GM21786 (cell line): Measurements from ENCODE around the gene GPR39.

Source experiments
- ATAC-seq: cut with Tn5 transposase; IDR thresholded peaks from one replicate; pipeline ENCODE4 v1.9.1; 2021; ENCODE audit not compliant: unreplicated experiment

Gene GPR39

GRCh38 chr2:132597831-132598230 is 181.2 kb downstream of the GPR39 start:
- ATAC-seq, result no peak

- ATAC-seq, result no peak
These were observed 181.9 kb downstream of the GPR39 start for GRCh38 chr2:132598536-132598935.

- no peak for ATAC-seq
These were observed 183.0 kb downstream of the GPR39 start for GRCh38 chr2:132599556-132599955.

GRCh38 chr2:132604561-132604960 is 188.0 kb downstream of the GPR39 start:
- ATAC-seq, result no peak

- no peak for ATAC-seq
These were observed 188.9 kb downstream of the GPR39 start for GRCh38 chr2:132605236-132606180.

GRCh38 chr2:132606649-132607048 is 190.0 kb downstream of the GPR39 start:
- ATAC-seq, result no peak

GRCh38 chr2:132607426-132608090 is 191.0 kb downstream of the GPR39 start:
- ATAC-seq, result no peak

- ATAC-seq, result no peak
These were observed 191.7 kb downstream of the GPR39 start for GRCh38 chr2:132608311-132608710.

- no peak for ATAC-seq
These were observed 192.7 kb downstream of the GPR39 start for GRCh38 chr2:132609101-132609890.

GRCh38 chr2:132611719-132612118 is 195.1 kb downstream of the GPR39 start:
- no peak for ATAC-seq

- ATAC-seq, result no peak
These were observed 198.9 kb downstream of the GPR39 start for GRCh38 chr2:132615329-132616085.

- ATAC-seq, result no peak
These were observed 201.4 kb downstream of the GPR39 start for GRCh38 chr2:132617989-132618388.

GRCh38 chr2:132618734-132619133 is 202.1 kb downstream of the GPR39 start:
- ATAC-seq, result no peak

GRCh38 chr2:132620115-132620514 is 203.5 kb downstream of the GPR39 start:
- ATAC-seq, result no peak

- no peak for ATAC-seq
These were observed 204.7 kb downstream of the GPR39 start for GRCh38 chr2:132621131-132621875.

GRCh38 chr2:132623096-132623839 is 206.7 kb downstream of the GPR39 start:
- ATAC-seq, result no peak

- no peak for ATAC-seq
These were observed 210.9 kb downstream of the GPR39 start for GRCh38 chr2:132627536-132627935.

- no peak for ATAC-seq
These were observed 215.5 kb downstream of the GPR39 start for GRCh38 chr2:132632000-132632649.

GRCh38 chr2:132633635-132634034 is 217.0 kb downstream of the GPR39 start:
- ATAC-seq, result no peak
